ENCODE results near the gene TEAD1.

TEAD1 gene

DNA sequence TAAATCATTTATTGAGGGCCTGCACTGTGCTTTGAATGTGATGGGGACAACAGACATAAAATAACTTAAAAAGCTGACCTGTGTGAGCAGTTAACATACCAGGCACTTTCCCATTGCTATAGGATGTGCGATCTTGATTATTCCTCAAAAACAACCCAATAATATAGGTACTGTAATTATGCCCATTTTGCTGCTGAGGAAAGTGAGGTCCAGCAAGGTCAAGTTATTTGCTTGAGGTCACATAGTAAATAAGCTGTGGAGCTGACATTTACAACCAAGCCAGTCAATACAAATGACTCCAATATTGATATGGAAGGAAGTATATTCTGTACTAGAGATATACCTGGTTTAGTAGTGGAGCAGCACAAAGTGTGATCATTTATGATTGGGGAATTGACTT lies 96.2 kb downstream of the TEAD1 start:
- Histone ChIP-seq H3K9me3 (ENCODE audit: control insufficient read depth, insufficient read depth, low read length) (no peaks in the 10 kb centered on the region), H3K79me2 (ENCODE audit: control insufficient read depth, low read length) (no peaks in the 10 kb centered on the region), H3K9me2 (replicated peaks; ENCODE audit: control insufficient read depth, low read length) (no peaks in the 10 kb centered on the region), H4K20me1 (ENCODE audit: control insufficient read depth, insufficient read depth, low read depth, low read length) (no peaks in the 10 kb centered on the region), H3K4me1 (ENCODE audit: control insufficient read depth, low read length) (no peaks in the 10 kb centered on the region), H3K4me2 (ENCODE audit: low read length) (no peak overlapping the region), H3F3A (ENCODE audit: control insufficient read depth, insufficient read depth) (no peaks in the 10 kb centered on the region), H3K27me3 (ENCODE audit: control insufficient read depth, low read length) (no peaks in the 10 kb centered on the region), H3K4me3 (ENCODE audit: low read length) (no peak overlapping the region), H3K27ac (ENCODE audit: low read depth, low read length) (no peak overlapping the region), H3K36me3 (ENCODE audit: control insufficient read depth, low read length) (no peaks in the 10 kb centered on the region)
- TF ChIP-seq, protein P1, sequence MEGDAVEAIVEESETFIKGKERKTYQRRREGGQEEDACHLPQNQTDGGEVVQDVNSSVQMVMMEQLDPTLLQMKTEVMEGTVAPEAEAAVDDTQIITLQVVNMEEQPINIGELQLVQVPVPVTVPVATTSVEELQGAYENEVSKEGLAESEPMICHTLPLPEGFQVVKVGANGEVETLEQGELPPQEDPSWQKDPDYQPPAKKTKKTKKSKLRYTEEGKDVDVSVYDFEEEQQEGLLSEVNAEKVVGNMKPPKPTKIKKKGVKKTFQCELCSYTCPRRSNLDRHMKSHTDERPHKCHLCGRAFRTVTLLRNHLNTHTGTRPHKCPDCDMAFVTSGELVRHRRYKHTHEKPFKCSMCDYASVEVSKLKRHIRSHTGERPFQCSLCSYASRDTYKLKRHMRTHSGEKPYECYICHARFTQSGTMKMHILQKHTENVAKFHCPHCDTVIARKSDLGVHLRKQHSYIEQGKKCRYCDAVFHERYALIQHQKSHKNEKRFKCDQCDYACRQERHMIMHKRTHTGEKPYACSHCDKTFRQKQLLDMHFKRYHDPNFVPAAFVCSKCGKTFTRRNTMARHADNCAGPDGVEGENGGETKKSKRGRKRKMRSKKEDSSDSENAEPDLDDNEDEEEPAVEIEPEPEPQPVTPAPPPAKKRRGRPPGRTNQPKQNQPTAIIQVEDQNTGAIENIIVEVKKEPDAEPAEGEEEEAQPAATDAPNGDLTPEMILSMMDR (IDR thresholded peaks at IDR 0.05; ENCODE audit: low read depth, low read length, poor library complexity, severe bottlenecking): no peak
- TF ChIP-seq EZH2phosphoT487 (IDR thresholded peaks at IDR 0.05; ENCODE audit: borderline replicate concordance, low read length): no peak

DNA sequence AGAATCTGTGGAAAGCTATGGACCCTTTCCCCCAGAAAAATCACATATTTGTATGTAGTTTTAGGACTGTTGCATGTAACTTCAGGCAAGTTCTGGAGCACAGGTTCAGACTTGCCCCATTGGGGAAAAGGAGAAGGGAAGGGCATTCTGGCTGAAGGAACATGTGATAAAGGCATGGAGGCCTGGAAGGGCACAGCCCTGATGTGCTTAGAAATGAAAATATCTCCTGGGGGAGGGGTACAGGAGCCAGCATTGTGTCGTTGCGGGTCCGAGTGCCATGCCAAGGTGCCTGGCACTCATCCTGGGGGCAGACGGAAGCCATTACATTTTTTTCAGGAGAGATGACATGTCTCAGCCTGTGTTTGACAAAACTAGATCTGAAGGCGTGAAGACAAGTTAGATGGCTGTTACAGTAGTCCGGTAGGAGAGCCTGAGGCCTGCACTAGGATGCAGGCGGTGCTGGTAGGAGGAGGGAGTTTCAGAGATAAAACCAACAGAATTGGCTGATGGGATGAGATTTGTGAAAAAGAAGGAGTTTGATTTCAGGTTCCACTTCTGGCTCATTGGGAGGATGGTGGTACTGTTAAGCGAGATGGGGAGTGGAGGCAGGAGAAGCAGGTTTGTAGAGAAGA lies 96.9 kb downstream of the TEAD1 start:
- H3K4me2 ChIP-seq (ENCODE audit: low read length): no peak overlapping the region
- no peaks in the 10 kb centered on the region for H3K9me2 ChIP-seq (replicated peaks; ENCODE audit: control insufficient read depth, low read length)
- no peak overlapping the region for H3K27ac ChIP-seq (ENCODE audit: low read depth, low read length)
- no peak overlapping the region for H3K4me3 ChIP-seq (ENCODE audit: low read length)
- no peaks in the 10 kb centered on the region for H3K4me1 ChIP-seq (ENCODE audit: control insufficient read depth, low read length)
- H3K9me3 ChIP-seq (ENCODE audit: control insufficient read depth, insufficient read depth, low read length): no peaks in the 10 kb centered on the region
- H4K20me1 ChIP-seq (ENCODE audit: control insufficient read depth, insufficient read depth, low read depth, low read length): no peaks in the 10 kb centered on the region
- H3K79me2 ChIP-seq (ENCODE audit: control insufficient read depth, low read length): no peaks in the 10 kb centered on the region
- H3K27me3 ChIP-seq (ENCODE audit: control insufficient read depth, low read length): no peaks in the 10 kb centered on the region
- H3K36me3 ChIP-seq (ENCODE audit: control insufficient read depth, low read length): no peaks in the 10 kb centered on the region
- no peaks in the 10 kb centered on the region for H3F3A ChIP-seq (ENCODE audit: control insufficient read depth, insufficient read depth)
- TF ChIP-seq, protein P1 (IDR thresholded peaks at IDR 0.05; ENCODE audit: low read depth, low read length, poor library complexity, severe bottlenecking): no peak
- TF ChIP-seq EZH2phosphoT487 (IDR thresholded peaks at IDR 0.05; ENCODE audit: borderline replicate concordance, low read length): no peak

DNA sequence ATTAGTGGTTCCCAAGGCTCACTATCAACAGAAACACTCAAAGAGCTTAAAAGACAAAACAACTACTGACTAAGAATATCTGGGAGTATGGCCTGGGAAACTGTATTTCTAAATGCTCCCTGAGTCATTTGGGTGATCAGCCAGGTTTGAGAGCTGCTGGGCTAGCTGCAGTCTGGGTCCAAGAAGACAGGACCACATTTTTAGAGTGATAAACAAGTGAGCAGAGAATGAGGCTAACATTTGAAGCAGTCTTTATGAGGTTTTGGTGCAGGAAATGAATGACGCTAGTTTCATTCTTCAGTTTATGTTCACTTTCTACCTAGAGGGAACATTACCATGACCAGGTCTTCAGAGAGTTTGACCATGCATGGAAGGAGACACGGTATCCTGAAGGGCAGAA lies 97.7 kb downstream of the TEAD1 start:
- no peaks in the 10 kb centered on the region for H3K79me2 ChIP-seq (ENCODE audit: control insufficient read depth, low read length)
- no peak overlapping the region for H3K4me2 ChIP-seq (ENCODE audit: low read length)
- no peaks in the 10 kb centered on the region for H3F3A ChIP-seq (ENCODE audit: control insufficient read depth, insufficient read depth)

More for the DNA sequence above, 97.7 kb downstream of the TEAD1 start:
- H3K27me3 ChIP-seq (ENCODE audit: control insufficient read depth, low read length): no peaks in the 10 kb centered on the region
- H3K27ac ChIP-seq (ENCODE audit: low read depth, low read length): no peak overlapping the region
- H3K4me1 ChIP-seq (ENCODE audit: control insufficient read depth, low read length): no peaks in the 10 kb centered on the region
- no peak overlapping the region for H3K4me3 ChIP-seq (ENCODE audit: low read length)
- H3K9me3 ChIP-seq (ENCODE audit: control insufficient read depth, insufficient read depth, low read length): no peaks in the 10 kb centered on the region
- TF ChIP-seq, protein P1 (IDR thresholded peaks at IDR 0.05; ENCODE audit: low read depth, low read length, poor library complexity, severe bottlenecking): no peak
- no peak for TF ChIP-seq EZH2phosphoT487 (IDR thresholded peaks at IDR 0.05; ENCODE audit: borderline replicate concordance, low read length)
- no peaks in the 10 kb centered on the region for H4K20me1 ChIP-seq (ENCODE audit: control insufficient read depth, insufficient read depth, low read depth, low read length)
- H3K9me2 ChIP-seq (replicated peaks; ENCODE audit: control insufficient read depth, low read length): no peaks in the 10 kb centered on the region
- H3K36me3 ChIP-seq (ENCODE audit: control insufficient read depth, low read length): no peaks in the 10 kb centered on the region
